M059J (cell line): ENCODE measurements around the gene MEF2C. TPM values are rescaled to one million over a fixed set of nuclear protein-coding genes. Genes with fewer than 3 reads are reported as not detected.
A peak's percentile ranks its signal among the peaks of the same experiment; 100 is the strongest.

ENCODE experiments used
- DNase-seq: peaks from one replicate; pipeline ENCODE4 v3.0.0-alpha.2; 2012; ENCODE audit warnings: low read depth
- total RNA-seq: library from RNA; depleted of rRNA; stranded (reverse); fragments of >200 nt; shearing (Covaris generic); gene quantifications from 2 replicates; pipeline ENCODE4 v1.2.3, GENCODE V29; 2014

MEF2C gene
- total RNA-seq, 1 experiment from 2014 or later = 7.7 TPM

DNA sequence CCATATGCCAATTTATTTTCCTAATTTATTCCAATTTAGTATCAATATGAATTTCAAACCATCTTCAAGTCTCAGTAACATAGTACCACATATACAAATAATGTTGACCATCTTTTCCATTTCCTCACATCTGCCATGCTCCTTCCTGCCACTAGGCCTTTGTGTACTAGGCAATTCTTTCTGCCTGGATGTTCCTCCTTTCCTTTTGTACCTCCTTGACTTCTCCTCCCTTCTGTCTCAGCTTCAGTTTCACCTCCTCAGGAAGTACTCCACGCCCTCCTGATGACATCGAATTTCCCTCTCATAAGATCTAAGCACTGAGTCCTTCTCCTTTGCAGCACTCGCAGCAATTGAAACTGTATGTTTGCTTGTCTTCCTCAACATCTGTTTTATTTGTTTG is 53.9 kb downstream of the MEF2C start:
- DNase-seq = peak; percentile 3

DNA sequence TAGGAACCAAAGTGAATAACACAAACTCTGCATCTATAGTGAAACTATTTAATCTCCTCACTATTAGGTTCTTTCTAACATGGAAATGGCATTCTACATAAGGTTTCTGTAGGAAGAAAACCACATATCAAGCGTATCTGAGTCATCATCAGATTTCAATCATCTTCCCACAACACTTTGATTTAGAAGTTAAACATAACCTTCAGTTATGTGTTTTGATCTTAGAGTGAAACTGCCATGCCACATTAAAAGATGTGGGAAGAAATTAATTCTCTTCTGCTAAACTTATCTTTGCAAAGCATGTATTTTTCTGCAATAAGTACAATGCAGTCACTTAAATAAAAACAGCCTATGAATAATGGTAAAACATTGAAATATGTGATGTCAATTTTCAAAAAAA is 55.0 kb downstream of the MEF2C start:
- peak; percentile 11 for DNase-seq

DNA sequence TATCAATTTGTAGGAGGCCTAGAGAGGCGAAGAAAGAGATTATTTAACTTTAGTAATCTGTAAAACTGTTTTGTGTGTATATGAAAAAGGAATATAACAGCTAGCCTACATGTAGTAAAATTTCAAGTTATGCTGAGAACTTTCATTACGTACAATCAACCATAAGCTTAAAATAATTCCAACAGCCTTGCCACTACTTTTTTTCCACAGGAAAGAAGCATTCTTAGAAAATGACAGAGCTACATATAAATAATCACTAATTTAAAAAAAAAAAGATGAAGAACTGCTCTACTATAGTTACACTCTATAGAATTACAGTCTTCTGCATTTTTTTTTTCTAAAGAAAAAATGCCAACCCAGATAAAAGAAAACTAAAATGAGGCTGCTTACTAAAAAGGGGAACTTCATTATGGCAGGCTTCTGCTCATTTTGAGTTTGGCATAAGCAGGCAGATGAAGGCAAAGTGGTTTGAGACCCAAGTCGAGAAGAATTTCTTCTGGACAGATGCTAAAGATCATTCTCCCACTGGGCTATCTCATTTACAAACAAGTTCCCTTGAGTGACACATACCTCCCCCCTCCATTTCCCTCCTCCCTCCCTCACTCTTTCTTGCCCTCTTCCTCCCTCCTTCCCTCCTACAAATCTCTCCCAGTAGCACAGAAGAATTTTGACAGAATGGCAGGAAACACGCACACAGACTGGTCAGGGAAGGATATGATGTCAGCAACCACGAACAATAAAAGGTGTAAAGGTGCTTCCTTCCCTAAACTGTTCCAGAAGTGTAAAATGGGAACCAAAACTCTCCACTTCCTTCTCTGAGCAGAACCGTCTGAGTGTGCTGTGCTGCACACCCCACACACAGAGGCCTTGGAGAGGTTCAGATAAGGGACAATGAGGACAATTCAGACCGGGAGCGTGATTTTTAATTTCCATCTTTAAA is 56.1 kb downstream of the MEF2C start:
- peak; percentile 84 for DNase-seq

DNA sequence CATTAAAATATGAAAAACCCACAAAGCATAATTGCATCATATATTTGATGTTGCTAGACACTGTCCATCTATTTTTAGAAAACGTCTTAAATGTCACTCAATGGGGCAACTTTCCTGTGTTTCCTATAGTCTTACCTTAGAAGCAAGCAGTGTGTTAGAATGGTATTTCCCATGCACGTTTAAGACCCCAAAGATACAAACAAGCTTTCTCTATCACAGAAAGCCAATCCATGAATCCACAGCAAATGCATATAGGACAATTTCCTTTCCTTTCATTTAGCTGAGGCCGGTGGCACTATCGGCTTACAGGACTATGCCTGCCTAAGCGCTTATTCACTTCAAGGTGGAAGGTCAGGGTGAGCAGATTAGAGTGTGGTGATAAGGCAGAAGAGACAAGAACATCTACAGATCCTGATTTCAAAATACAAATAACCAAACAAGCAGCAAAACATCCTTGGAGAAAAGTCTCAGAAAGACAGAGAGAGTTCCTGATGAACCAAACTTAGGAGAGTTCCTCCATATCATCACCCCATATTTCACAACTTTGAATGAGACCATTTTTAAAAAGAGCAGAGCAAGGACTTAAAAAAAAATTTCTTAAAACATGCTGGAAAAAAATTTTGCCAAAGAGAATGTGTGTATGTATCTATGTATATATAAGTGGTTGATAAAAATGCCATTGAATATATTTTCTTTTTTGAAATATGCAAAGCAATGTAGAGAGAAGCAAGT is 57.2 kb downstream of the MEF2C start:
- DNase-seq = no peak

DNA sequence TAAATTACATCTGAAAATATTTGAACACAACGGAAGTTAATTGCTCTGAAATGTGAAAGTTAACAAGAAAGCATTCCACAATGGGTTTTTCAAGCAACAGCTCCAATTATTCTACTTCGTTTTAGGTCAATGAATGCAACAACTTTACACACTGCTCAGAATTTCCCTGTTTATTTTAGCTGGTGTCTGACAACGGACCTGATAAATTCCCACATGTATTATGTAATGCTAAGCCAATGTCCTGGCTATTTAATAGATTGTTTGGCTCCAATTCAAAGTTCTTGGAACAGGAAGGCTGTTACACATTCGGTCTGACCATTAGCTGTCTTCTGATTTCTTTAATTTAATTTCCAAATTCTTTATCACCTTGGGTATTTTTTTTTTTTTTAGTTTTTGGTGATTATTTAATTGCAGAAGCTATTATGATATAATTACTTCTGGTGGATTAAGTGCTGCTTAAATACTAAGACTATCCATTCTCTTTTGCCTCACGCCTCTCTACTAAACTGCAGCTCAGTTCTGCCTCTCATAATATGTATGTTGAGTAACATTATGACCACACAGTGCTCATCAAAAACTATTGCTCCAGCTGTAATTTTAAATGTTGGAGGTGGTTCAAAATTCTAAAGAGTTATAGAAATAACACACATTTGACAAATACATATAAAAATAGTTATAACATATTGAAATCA is 57.9 kb downstream of the MEF2C start:
- DNase-seq = peak; percentile 58

DNA sequence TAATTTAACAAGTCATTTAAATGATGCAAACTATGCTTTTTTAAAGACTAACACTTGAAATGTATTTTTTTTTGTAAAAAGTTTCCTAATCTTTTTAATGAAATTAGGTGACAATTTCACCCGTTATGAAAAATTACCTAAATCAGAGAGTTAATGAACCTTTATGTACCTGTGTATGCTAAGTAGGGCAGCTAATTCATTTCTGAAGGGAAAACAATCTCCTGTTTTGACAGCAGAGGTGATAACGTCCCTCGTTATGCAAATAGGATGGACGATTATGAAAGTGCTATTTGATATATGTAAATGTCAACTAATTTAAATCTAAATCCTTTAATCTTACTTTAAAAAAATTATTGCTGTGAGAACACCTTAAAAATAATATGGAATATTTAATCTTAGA is 58.8 kb downstream of the MEF2C start:
- DNase-seq = no peak

DNA sequence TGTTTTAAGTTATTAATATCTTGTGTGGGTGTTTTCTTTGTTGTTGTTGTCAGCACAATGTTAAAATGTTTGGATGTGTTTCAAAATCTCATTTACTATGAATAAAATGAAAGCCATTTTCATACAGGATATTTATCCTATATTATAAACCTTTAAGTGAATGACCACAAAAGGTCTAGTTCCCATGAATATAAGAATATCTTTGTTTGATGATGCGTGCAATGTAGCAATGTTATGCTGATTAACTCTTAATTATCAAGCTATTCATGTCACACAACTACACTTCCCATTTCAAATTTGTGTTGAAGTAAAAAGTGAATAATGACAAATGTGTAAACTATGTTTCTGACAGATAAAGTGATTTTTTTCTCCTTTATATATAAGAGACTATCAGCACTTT is 59.8 kb downstream of the MEF2C start:
- no peak for DNase-seq

DNA sequence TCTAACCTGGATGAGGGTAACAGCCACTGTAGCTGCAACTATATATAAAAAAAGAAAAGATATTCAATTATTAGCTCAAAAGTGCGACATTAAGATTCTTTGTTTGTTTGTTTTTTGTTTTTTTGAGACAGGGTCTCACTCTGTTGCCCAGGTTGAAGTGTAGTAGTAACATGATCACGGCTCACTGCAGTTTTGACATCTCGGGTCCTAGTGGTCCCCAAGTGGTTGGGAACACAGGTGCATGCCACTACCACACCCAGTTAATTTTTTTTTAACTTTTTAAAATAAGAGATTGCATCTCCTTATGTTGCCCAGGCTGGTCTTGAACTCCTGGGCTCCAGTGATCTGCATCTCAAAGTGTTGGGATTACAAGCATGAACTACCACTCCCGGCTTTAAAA is 61.8 kb downstream of the MEF2C start:
- DNase-seq = no peak

DNA sequence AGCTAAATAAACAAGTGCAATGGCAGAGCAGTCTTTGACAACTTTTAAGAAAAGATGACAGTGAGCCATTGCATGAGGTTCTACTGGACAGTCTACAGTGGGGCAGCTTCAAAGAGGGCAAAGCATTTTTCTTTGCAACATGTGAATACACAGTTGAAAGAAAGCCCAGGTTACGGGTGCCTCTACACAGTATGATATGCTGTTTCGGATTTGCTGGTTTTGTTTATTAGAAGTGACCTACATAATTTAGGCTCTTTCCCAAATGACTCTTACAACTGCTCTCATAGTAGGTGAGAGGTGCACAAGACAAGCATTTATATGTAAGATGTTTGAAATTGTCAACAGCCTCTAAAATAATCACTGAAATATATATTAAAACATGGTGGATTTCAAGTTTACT is 62.4 kb downstream of the MEF2C start:
- DNase-seq = no peak

DNA sequence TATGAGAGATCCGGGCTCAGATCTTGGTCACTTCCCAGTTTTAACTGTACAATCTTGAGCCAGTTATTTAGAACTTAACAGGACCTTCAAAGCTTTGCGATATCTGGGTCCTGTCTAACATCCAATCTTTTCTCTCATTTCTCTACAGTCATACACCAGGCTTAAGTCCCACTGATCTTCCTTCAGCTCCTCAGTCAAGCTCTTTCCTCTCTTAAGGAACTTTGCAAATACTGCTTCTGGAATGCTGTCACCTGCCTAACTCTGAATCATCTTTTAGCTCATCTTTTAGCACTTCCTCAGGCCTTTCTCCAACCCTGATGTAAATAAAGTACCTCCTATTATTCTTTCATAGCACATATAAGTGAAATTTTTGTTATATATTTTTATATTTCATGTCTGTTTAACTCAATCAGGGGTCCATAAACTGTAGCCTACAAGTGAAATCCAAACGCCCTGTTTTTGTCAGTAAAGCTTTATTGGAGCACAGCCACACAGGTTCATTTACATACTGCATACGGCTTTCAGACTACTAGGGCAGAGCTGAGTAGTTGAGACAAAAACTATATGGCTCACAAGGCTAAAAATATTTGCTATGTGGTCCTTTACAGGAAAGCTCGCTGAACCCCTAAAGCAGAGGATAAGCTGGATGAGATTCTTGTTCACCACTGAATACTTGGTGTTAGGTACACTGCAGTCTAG is 63.5 kb downstream of the MEF2C start:
- no peak for DNase-seq

DNA sequence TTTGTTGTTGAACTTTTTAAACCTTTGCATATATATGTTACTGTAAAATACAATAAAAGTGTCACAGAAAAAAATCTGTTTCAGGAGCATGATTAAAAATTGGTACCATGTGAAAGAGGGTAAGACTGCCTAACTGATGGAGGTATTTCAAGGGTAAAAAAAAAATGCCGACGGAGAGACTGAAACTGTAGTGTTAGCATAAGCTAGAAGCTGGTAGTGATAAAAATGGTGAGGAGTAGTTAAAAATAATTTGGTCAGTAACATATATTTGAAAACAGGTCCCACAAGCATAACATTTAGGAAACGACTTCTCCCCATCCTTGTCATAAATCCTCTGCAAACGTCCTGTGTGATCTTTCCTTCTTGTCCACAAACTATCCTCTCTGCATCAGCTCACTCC is 64.7 kb downstream of the MEF2C start:
- DNase-seq = no peak

DNA sequence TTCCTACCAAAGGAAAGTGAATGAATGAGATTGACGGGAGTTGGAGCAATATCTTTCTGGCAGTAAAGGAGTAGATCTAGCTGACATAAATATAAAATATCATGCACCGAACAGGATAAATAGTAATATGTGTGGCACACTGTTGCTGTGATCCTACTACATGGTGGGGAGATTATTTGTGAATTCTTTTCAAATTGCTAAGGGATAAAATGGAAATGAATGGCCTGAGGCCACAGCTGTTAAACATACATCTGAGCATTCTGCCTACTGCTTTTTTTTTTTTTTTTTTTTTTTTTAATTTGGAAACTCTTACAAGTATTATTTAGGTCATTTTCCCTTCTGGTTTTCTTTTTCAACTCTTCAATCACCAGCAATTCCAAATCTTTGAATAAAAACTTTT is 66.8 kb downstream of the MEF2C start:
- no peak for DNase-seq

DNA sequence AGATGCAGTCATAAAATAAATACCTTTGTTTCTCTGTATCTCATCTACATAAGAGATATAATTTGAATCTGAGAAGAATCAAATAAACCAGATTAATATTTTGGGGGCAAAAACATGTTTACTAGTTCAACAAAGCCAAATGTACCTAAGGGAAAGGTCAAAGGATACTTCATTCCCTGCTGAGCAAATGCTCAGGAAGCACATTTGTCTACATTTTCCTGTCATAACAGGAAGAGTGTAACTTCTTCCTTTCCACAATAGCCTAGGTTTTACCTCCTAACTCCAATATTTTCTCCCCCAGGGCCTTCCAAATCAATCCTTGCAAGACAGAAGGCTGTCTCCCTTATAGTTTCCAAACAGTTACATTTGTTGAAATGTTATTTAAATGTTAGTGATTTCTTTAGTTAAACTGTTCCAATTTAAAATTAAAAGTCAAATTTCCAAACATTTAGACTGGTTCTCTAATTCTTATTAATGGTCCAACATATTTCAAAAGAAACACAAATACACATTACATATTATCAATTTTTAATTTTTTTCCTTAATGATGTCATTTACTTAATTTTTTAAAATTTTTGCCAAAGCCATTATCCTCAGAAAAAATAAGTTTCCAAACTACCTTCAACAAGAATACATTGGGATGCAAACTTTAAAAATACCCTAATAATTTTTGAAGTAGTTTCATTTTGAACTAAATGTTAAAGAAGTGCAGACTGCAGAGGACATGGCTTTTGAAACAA is 67.8 kb downstream of the MEF2C start:
- DNase-seq = no peak

DNA sequence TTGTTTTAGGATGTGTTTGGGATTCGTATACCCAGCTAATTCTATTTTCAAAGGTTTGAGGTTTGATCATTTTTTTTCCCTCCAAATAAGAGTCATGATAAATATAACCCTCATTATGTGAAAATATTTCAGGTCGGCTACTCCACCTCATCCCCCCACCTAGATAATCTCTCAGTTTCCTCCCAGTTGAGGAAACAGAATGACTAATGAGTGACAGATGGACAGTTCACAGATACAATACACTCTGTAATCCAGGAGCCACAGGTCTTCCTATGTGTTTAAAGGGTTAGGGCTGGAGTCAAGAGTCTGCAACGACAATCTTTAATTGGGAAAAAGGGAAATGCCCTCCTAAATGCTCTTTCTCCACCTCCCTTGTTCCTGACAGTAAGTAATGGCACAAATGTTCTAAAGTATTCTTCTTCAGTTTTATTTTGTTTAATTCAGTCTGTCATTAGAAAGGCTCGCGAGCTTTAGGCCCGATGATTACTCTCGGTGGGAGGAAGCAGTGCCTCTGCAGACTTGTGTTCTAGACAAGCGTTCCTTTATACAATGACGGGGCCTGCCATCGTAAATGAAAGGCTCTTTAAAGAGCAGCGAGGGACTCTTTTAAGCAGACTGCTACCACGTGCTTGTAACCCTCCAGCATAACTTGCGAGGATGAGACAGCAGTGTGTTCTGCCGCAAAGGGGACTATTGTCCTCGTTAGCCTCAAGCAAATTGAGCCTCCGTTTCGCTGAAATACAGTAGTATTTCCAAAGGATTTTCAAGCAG is 69.0 kb downstream of the MEF2C start:
- no peak for DNase-seq

DNA sequence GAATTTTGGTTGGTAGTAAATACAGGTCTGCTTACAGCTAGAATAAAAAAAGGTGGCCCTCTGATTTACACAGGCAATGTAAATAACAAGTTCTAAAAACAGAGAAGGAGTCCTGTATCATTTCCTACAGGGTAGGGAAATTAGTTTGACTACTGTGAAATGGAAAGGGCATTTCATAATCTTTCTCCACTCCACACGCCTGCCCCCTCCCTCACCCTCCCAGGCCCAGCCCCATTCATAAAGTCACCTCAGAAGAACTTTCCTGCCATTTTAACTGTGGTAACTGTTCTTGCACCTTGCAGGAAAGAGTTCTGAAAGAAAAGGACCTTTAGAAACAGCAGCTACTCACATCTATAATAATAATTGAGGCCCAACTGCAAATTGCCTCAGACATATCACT is 69.7 kb downstream of the MEF2C start:
- DNase-seq = no peak

DNA sequence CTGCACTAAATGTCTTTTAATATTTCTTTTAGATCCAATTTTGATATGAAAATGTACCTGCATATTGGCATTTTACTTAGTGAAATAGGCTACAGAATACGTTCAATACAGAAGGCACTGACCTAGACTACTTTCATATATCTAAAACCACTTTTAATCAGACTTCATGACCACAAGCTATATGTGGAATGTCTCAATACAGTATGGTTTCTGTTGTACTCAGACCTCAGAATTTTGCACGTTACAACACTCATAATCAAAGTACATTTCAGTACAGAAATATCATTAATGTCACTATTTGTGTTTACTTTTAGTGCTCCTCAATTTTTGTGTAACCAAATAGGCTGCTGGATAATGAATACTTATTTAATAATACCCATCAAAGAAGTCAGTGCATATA is 74.8 kb downstream of the MEF2C start:
- no peak for DNase-seq

DNA sequence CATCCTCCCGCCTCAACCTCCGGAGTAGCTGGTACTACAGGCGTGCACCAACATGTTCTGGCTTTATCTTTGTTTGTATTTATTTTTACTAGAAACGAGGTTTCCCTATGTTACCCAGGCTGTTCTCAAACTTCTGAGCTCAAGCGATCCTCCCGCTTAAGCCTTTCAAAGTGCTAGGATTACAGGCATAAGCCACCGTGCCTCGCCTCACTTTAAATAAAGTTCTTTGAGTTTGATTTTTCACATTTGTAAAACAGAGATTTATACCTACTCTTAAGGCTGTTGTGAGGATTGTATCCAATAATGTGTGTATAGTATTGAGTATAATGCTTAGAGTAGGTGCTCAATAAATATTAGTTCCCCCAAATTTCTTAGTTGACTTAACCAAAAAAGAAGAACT is 75.7 kb downstream of the MEF2C start:
- no peak for DNase-seq

DNA sequence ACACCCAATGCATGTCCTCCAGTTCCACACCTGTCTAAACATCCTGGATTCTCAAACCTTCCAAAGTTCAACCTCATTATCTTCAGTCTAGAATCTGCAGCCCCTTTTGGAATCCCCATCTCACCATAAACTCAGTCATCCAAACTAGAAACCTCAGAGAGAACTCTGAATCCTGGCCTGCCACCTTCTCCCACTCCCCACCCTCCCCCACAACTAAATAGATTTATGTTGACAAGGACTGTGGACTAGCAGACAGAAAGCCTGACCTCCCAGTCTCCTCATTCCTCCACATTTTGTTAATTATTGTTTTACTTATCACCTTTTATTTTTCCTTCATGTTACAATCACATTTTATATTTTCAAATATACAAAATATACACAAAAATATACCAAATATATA is 76.6 kb downstream of the MEF2C start:
- no peak for DNase-seq

DNA sequence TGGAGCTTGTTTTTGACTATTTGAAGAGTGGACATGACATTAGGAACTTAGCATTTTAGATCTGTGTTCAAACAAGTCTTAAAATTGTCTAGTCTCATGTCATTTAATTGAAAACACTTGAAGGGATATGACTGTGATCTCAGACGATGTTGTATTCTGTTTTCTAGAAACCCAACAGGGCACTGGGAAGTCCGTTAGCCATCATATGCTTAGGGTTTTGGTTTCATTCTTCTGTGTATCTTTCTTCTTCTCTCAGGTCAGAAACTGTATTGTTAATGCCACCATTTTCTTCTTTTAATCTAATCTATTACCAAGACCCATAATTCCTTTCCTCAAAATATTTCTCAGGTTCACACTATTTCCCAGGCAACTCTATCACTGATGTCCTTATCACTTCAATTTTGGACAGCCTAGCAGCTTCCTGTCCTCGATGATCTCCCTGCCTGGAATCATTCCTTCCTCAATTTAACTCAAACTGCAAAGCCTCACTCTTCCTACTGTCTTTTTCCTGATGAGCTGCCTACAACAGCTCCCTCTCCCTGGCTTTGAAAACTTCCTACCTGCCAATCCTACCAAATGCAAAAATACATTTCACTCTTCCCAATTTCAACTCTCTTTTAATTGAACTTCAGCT is 77.7 kb downstream of the MEF2C start:
- DNase-seq = no peak

DNA sequence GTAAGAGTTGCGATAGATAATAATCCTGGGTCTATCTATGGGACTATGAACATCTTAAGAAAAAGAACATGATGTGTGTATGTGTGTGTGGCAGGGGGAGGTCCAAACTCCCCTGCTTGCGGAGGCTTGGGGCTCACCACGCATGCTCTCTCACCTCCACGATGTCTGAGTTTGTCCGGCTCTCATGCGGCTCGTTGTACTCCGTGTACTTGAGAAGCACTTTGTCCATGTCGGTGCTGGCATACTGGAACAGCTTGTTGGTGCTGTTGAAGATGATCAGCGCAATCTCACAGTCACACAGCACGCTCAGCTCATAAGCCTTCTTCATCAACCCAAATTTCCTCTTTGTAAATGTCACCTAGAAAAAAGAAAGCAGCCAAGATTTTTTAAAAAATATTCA is 78.5 kb downstream of the MEF2C start:
- DNase-seq = no peak
